Activated T-helper 17 cell treated with anti-CD3 and anti-CD28 coated beads, Interleukin-2, amount 50 U/mL, for 72 hours (primary cell): Measurements from ENCODE around the gene MBOAT2. TPM values are rescaled to one million over a fixed set of nuclear protein-coding genes. Genes with fewer than 3 reads are reported as not detected.

Experiments
- ATAC-seq: fragments of 150-1000 bp; cut with Tn5 transposase; replicated peaks from 2 replicates; pipeline ENCODE4 v1.10.0; 2021; ENCODE audit warnings: mild to moderate bottlenecking, moderate library complexity
- H3K27ac Mint-ChIP-seq: one replicate; pipeline ENCODE4 v1.8.0; 2022; ENCODE audit warnings: mixed read lengths
- H3K27me3 Mint-ChIP-seq: one replicate; pipeline ENCODE4 v1.8.0; 2022; ENCODE audit warnings: mixed read lengths
- H3K36me3 Mint-ChIP-seq: one replicate; pipeline ENCODE4 v1.8.0; 2022; ENCODE audit warnings: low read depth, mild to moderate bottlenecking, mixed read lengths
- H3K4me1 Mint-ChIP-seq: one replicate; pipeline ENCODE4 v1.8.0; 2022; ENCODE audit warnings: mixed read lengths
- H3K4me3 Mint-ChIP-seq: one replicate; pipeline ENCODE4 v1.8.0; 2022; ENCODE audit warnings: mild to moderate bottlenecking, mixed read lengths
- H3K9me3 Mint-ChIP-seq: one replicate; pipeline ENCODE4 v1.8.0; 2022; ENCODE audit warnings: mixed read lengths
- total RNA-seq, 2 donors: library from RNA; stranded (reverse); gene quantifications; one replicate each; pipeline ENCODE4 v1.2.3, GENCODE V29; 2022

MBOAT2 gene
- total RNA-seq, 2 donors from 2014 or later, result 3.4 to 6.3 TPM

GRCh38 chr2:8867363-8867762 lies 136.1 kb downstream of the MBOAT2 start:
- no peaks in the 10 kb centered on the region for H3K9me3 Mint-ChIP-seq
- no peaks in the 10 kb centered on the region for H3K27me3 Mint-ChIP-seq
- no peak for ATAC-seq
- H3K36me3 Mint-ChIP-seq, result no peaks in the 10 kb centered on the region
- H3K27ac Mint-ChIP-seq, result no peak overlapping the region
- no peak overlapping the region for H3K4me3 Mint-ChIP-seq
- no peaks in the 10 kb centered on the region for H3K4me1 Mint-ChIP-seq

- H3K27ac Mint-ChIP-seq, result no peak overlapping the region
- H3K27me3 Mint-ChIP-seq, result no peaks in the 10 kb centered on the region
- ATAC-seq, result no peak
- H3K4me1 Mint-ChIP-seq, result no peaks in the 10 kb centered on the region
- H3K4me3 Mint-ChIP-seq, result no peak overlapping the region
- no peaks in the 10 kb centered on the region for H3K9me3 Mint-ChIP-seq
- H3K36me3 Mint-ChIP-seq, result no peaks in the 10 kb centered on the region
Measured at GRCh38 chr2:8863331-8863953, 140.0 kb downstream of the MBOAT2 start.

GRCh38 chr2:8862230-8862629 lies 141.3 kb downstream of the MBOAT2 start:
- no peaks in the 10 kb centered on the region for H3K4me1 Mint-ChIP-seq
- H3K27ac Mint-ChIP-seq, result no peak overlapping the region
- ATAC-seq, result no peak
- no peaks in the 10 kb centered on the region for H3K27me3 Mint-ChIP-seq
- no peaks in the 10 kb centered on the region for H3K9me3 Mint-ChIP-seq
- no peak overlapping the region for H3K4me3 Mint-ChIP-seq
- H3K36me3 Mint-ChIP-seq, result no peaks in the 10 kb centered on the region

GRCh38 chr2:8861797-8862196 lies 141.7 kb downstream of the MBOAT2 start:
- Mint-ChIP-seq H3K4me3 (no peak overlapping the region), H3K9me3 (no peaks in the 10 kb centered on the region), H3K4me1 (no peaks in the 10 kb centered on the region), H3K27ac (no peak overlapping the region), H3K36me3 (no peaks in the 10 kb centered on the region), H3K27me3 (no peaks in the 10 kb centered on the region)
- no peak for ATAC-seq

GRCh38 chr2:8860239-8860638 lies 143.2 kb downstream of the MBOAT2 start:
- Mint-ChIP-seq H3K4me1 (no peaks in the 10 kb centered on the region), H3K27me3 (no peaks in the 10 kb centered on the region), H3K27ac (no peak overlapping the region), H3K36me3 (no peaks in the 10 kb centered on the region), H3K9me3 (no peaks in the 10 kb centered on the region), H3K4me3 (no peak overlapping the region)
- ATAC-seq, result peak; percentile 74

GRCh38 chr2:8858910-8859309 lies 144.6 kb downstream of the MBOAT2 start:
- Mint-ChIP-seq H3K4me3 (no peak overlapping the region), H3K27me3 (no peaks in the 10 kb centered on the region), H3K27ac (no peak overlapping the region), H3K4me1 (no peaks in the 10 kb centered on the region), H3K9me3 (no peaks in the 10 kb centered on the region), H3K36me3 (no peaks in the 10 kb centered on the region)
- ATAC-seq, result no peak

GRCh38 chr2:8858264-8858663 lies 145.2 kb downstream of the MBOAT2 start:
- H3K4me3 Mint-ChIP-seq, result no peak overlapping the region
- no peak overlapping the region for H3K27ac Mint-ChIP-seq
- no peak for ATAC-seq
- H3K36me3 Mint-ChIP-seq, result no peaks in the 10 kb centered on the region
- no peaks in the 10 kb centered on the region for H3K9me3 Mint-ChIP-seq
- H3K27me3 Mint-ChIP-seq, result no peaks in the 10 kb centered on the region
- no peaks in the 10 kb centered on the region for H3K4me1 Mint-ChIP-seq

GRCh38 chr2:8857709-8858108 lies 145.8 kb downstream of the MBOAT2 start:
- no peaks in the 10 kb centered on the region for H3K36me3 Mint-ChIP-seq
- H3K4me1 Mint-ChIP-seq, result no peaks in the 10 kb centered on the region
- no peaks in the 10 kb centered on the region for H3K9me3 Mint-ChIP-seq
- H3K27me3 Mint-ChIP-seq, result no peaks in the 10 kb centered on the region
- no peak overlapping the region for H3K27ac Mint-ChIP-seq
- no peak overlapping the region for H3K4me3 Mint-ChIP-seq
- no peak for ATAC-seq

- Mint-ChIP-seq H3K27ac (no peak overlapping the region), H3K4me3 (no peak overlapping the region), H3K9me3 (no peaks in the 10 kb centered on the region), H3K27me3 (no peaks in the 10 kb centered on the region), H3K36me3 (no peaks in the 10 kb centered on the region), H3K4me1 (no peaks in the 10 kb centered on the region)
- ATAC-seq, result no peak
Measured at GRCh38 chr2:8856176-8856575, 147.3 kb downstream of the MBOAT2 start.

GRCh38 chr2:8855010-8855409 lies 148.5 kb downstream of the MBOAT2 start:
- Mint-ChIP-seq H3K4me1 (no peaks in the 10 kb centered on the region), H3K9me3 (no peaks in the 10 kb centered on the region), H3K27ac (no peak overlapping the region), H3K27me3 (peaks cover 3% of the 10 kb centered on the region), H3K36me3 (no peaks in the 10 kb centered on the region), H3K4me3 (no peak overlapping the region)
- ATAC-seq, result no peak

- Mint-ChIP-seq H3K36me3 (no peaks in the 10 kb centered on the region), H3K4me3 (no peak overlapping the region), H3K9me3 (no peaks in the 10 kb centered on the region), H3K27ac (no peak overlapping the region), H3K4me1 (no peaks in the 10 kb centered on the region), H3K27me3 (peaks cover 5% of the 10 kb centered on the region)
- no peak for ATAC-seq
Measured at GRCh38 chr2:8853426-8853825, 150.1 kb downstream of the MBOAT2 start.

GRCh38 chr2:8851811-8852560 lies 151.5 kb downstream of the MBOAT2 start:
- no peak for ATAC-seq
- H3K27ac Mint-ChIP-seq, result no peak overlapping the region
- H3K27me3 Mint-ChIP-seq, result peaks cover 6% of the 10 kb centered on the region
- no peaks in the 10 kb centered on the region for H3K36me3 Mint-ChIP-seq
- no peak overlapping the region for H3K4me3 Mint-ChIP-seq
- H3K9me3 Mint-ChIP-seq, result no peaks in the 10 kb centered on the region
- no peaks in the 10 kb centered on the region for H3K4me1 Mint-ChIP-seq

- Mint-ChIP-seq H3K9me3 (no peaks in the 10 kb centered on the region), H3K4me3 (no peak overlapping the region), H3K4me1 (no peaks in the 10 kb centered on the region), H3K36me3 (no peaks in the 10 kb centered on the region), H3K27me3 (peaks cover 17% of the 10 kb centered on the region), H3K27ac (no peak overlapping the region)
- no peak for ATAC-seq
Measured at GRCh38 chr2:8850845-8851487, 152.5 kb downstream of the MBOAT2 start.

GRCh38 chr2:8849327-8849726 lies 154.2 kb downstream of the MBOAT2 start:
- Mint-ChIP-seq H3K9me3 (no peaks in the 10 kb centered on the region), H3K4me3 (no peak overlapping the region), H3K27ac (no peak overlapping the region), H3K36me3 (no peaks in the 10 kb centered on the region), H3K27me3 (peaks cover 29% of the 10 kb centered on the region), H3K4me1 (no peaks in the 10 kb centered on the region)
- no peak for ATAC-seq
